NB4 (cell line): ENCODE data around the gene RHEBL1.

Experiments used
- CTCF ChIP-seq: IDR thresholded peaks from one replicate; pipeline ENCODE4 v1.5.1; 2012; ENCODE audit warnings: low read depth, low read length
- MAX ChIP-seq: IDR thresholded peaks from 2 replicates; pipeline ENCODE4 v1.6.1; 2011; ENCODE audit warnings: low read depth, low read length
- MYC ChIP-seq: IDR thresholded peaks from 2 replicates; pipeline ENCODE4 v1.6.1; 2011; ENCODE audit warnings: low read depth, low read length
- POLR2A ChIP-seq: IDR thresholded peaks from 2 replicates; pipeline ENCODE4 v1.6.1; 2011; ENCODE audit warnings: mild to moderate bottlenecking; ENCODE audit not compliant: insufficient read length; ENCODE audit errors: extremely low read depth

GRCh38 chr12:49061157-49061650, 8.6 kb downstream of the RHEBL1 start:
- TF ChIP-seq POLR2A: no peak
- no peak for TF ChIP-seq CTCF
- TF ChIP-seq MAX: no peak
- TF ChIP-seq MYC: no peak
